PC-3 (cell line): ENCODE data around the gene CALR. TPM values are rescaled to one million over a fixed set of nuclear protein-coding genes. Genes with fewer than 3 reads are reported as not detected.
A peak's percentile ranks its signal among the peaks of the same experiment; 100 is the strongest.
"Not testable (repeated sequence)": the region's sequence is repeated elsewhere in the genome, so short reads cannot be mapped to it uniquely, and the experiment has no call there.

ENCODE experiments used
- ATAC-seq: fragments of 200-7000 bp; cut with Tn5 transposase; 2 replicates; pipeline ENCODE4 v1.9.1; 2020; ENCODE audit warnings: mild to moderate bottlenecking, moderate library complexity
- BruUV-seq: library from RNA; stranded (reverse); fragments of 400-500 nt; replicated peaks from 2 replicates; lab custom pipeline; 2021; lab: Mats Ljungman, UMichigan
- CTCF ChIA-PET: fragments of 300-600 bp; sonication (Branson Sonifier 250); formaldehyde crosslinking; loops from one replicate; lab custom pipeline; 2022; ENCODE audit warnings: antibody characterized with exemption; lab: Charles Lee
- POLR2A ChIA-PET: fragments of 300-600 bp; sonication (Branson Sonifier 250); formaldehyde crosslinking; loops from one replicate; lab custom pipeline; 2022; ENCODE audit warnings: antibody characterized with exemption; ENCODE audit not compliant: unreplicated experiment; lab: Charles Lee
- DNase-seq: peaks from one replicate; pipeline ENCODE4 v3.0.0-alpha.2; 2015
- H2AFZ ChIP-seq: fragments of 300-600 bp; sonication (generic); 2 replicates; pipeline ENCODE4 v1.6.0; 2016; ENCODE audit warnings: antibody characterized with exemption, low read length
- H3F3A ChIP-seq: fragments of 300-600 bp; sonication (generic); one replicate; pipeline ENCODE4 v1.6.0; 2017; ENCODE audit warnings: antibody characterized with exemption, low read length, control low read depth, mild to moderate bottlenecking; ENCODE audit not compliant: unreplicated experiment
- H3K27ac ChIP-seq: fragments of 300-600 bp; sonication (generic); 2 replicates; pipeline ENCODE4 v1.5.1; 2016; ENCODE audit warnings: mild to moderate bottlenecking, low read length
- H3K27me3 ChIP-seq: fragments of 300-600 bp; sonication (generic); 2 replicates; pipeline ENCODE4 v1.6.1; 2016; ENCODE audit warnings: low read length, mixed read lengths
- H3K36me3 ChIP-seq: fragments of 300-600 bp; sonication (generic); 2 replicates; pipeline ENCODE4 v1.6.1; 2016; ENCODE audit warnings: low read depth, mixed run types, low read length, mixed read lengths
- H3K4me1 ChIP-seq: fragments of 300-600 bp; sonication (generic); 2 replicates; pipeline ENCODE4 v1.5.1; 2016; ENCODE audit warnings: low read length; ENCODE audit not compliant: insufficient read depth
- H3K4me2 ChIP-seq: fragments of 300-600 bp; sonication (generic); 2 replicates; pipeline ENCODE4 v1.6.0; 2016; ENCODE audit warnings: low read length
- H3K4me3 ChIP-seq: fragments of 300-600 bp; sonication (generic); 2 replicates; pipeline ENCODE4 v1.5.1; 2016; ENCODE audit warnings: mild to moderate bottlenecking, low read length, mixed read lengths
- H3K79me2 ChIP-seq: fragments of 300-600 bp; sonication (generic); 2 replicates; pipeline ENCODE4 v1.6.1; 2017; ENCODE audit warnings: low read length, mixed read lengths
- H3K9ac ChIP-seq: fragments of 300-600 bp; sonication (generic); 2 replicates; pipeline ENCODE4 v1.6.0; 2016; ENCODE audit warnings: mild to moderate bottlenecking, low read length
- H3K9me2 ChIP-seq: fragments of 300-600 bp; sonication (generic); replicated peaks from 2 replicates; pipeline ENCODE4 v1.6.1; 2016; ENCODE audit warnings: mixed run types, low read length, mixed read lengths
- H3K9me3 ChIP-seq: fragments of 300-600 bp; sonication (generic); 2 replicates; pipeline ENCODE4 v1.6.1; 2016; ENCODE audit warnings: low read length, mixed read lengths
- H4K20me1 ChIP-seq: fragments of 300-600 bp; sonication (generic); 2 replicates; pipeline ENCODE4 v1.6.1; 2016; ENCODE audit warnings: low read length, mixed read lengths
- CTCF ChIP-seq: fragments of 300-600 bp; sonication (generic); conservative IDR thresholded peaks from 2 replicates; pipeline ENCODE4 v1.5.1; 2017; ENCODE audit warnings: antibody characterized with exemption, low read depth, mild to moderate bottlenecking, low read length
- EZH2 ChIP-seq: fragments of 300-600 bp; sonication (generic); IDR thresholded peaks from one replicate; pipeline ENCODE4 v1.6.1; 2017; ENCODE audit warnings: antibody characterized with exemption, mild to moderate bottlenecking, low read length; ENCODE audit not compliant: unreplicated experiment
- EZH2phosphoT487 ChIP-seq: fragments of 300-600 bp; sonication (generic); IDR thresholded peaks from 2 replicates; pipeline ENCODE4 v1.6.1; 2018; ENCODE audit warnings: mild to moderate bottlenecking, antibody characterized with exemption, low read length, borderline replicate concordance
- intact Hi-C: fragments of 100-400 bp; cut with micrococcal nuclease; formaldehyde crosslinking; loops from 2 replicates; pipeline ENCODE4 v1.9.0; 2023
- total RNA-seq: library from RNA; depleted of rRNA; stranded (reverse); fragments of >200 nt; gene quantifications from 2 replicates; pipeline ENCODE4 v1.2.3, GENCODE V29; 2014

Gene CALR
- total RNA-seq, 1 experiment from 2014 or later: 2,022 TPM

- no peak overlapping the region for H3K27ac ChIP-seq
- no peaks in the 10 kb centered on the region for H3K9me3 ChIP-seq
- H3K4me3 ChIP-seq: no peak overlapping the region
- intact Hi-C loops: no loop called here
- 0 out of 2 replicates have a peak overlapping the region, but pooled peaks have one; percentile 66 for H2AFZ ChIP-seq
- ATAC-seq (no peak), DNase-seq (no peak)
- peaks cover 17% of the 10 kb centered on the region for H3K4me1 ChIP-seq
- H3K4me2 ChIP-seq: no peak overlapping the region
- CTCF ChIA-PET: no interaction called here
- POLR2A ChIA-PET: no interaction called here
- BruUV-seq: no TSS peak
- H3K9ac ChIP-seq: no peak overlapping the region
- no peaks in the 10 kb centered on the region for H3K36me3 ChIP-seq
- no peaks in the 10 kb centered on the region for H3K79me2 ChIP-seq
- H4K20me1 ChIP-seq: no peaks in the 10 kb centered on the region
- peaks cover 4% of the 10 kb centered on the region for H3F3A ChIP-seq
- TF ChIP-seq EZH2 (no peak), CTCF (no peak), EZH2phosphoT487 (no peak)
- no peaks in the 10 kb centered on the region for H3K9me2 ChIP-seq
- no peaks in the 10 kb centered on the region for H3K27me3 ChIP-seq
Observed at GRCh38 chr19:12913851-12914690, 24.3 kb upstream of the CALR start.

GRCh38 chr19:12915860-12916259, 22.5 kb upstream of the CALR start:
- H3K36me3 ChIP-seq, H3F3A ChIP-seq, ATAC-seq, H3K27ac ChIP-seq, intact Hi-C loops, H3K9me2 ChIP-seq, H3K9me3 ChIP-seq, H3K4me3 ChIP-seq, H2AFZ ChIP-seq, H3K9ac ChIP-seq, H3K79me2 ChIP-seq, DNase-seq, CTCF ChIA-PET, BruUV-seq, H3K4me2 ChIP-seq, H4K20me1 ChIP-seq, H3K27me3 ChIP-seq, POLR2A ChIA-PET: not testable (repeated sequence)
- peaks cover 17% of the 10 kb centered on the region for H3K4me1 ChIP-seq

- ChIA-PET CTCF (no interaction called here), POLR2A (no interaction called here)
- H3K9ac ChIP-seq: no peak overlapping the region
- H3K27ac ChIP-seq: no peak overlapping the region
- H3K4me1 ChIP-seq: peaks cover 6% of the 10 kb centered on the region
- no peaks in the 10 kb centered on the region for H3K9me3 ChIP-seq
- BruUV-seq: no TSS peak
- TF ChIP-seq EZH2 (no peak), CTCF (no peak), EZH2phosphoT487 (no peak)
- no peaks in the 10 kb centered on the region for H3K27me3 ChIP-seq
- H3F3A ChIP-seq: no peaks in the 10 kb centered on the region
- no peaks in the 10 kb centered on the region for H3K79me2 ChIP-seq
- ATAC-seq: no peak
- no peaks in the 10 kb centered on the region for H4K20me1 ChIP-seq
- no peak overlapping the region for H3K4me2 ChIP-seq
- H2AFZ ChIP-seq: no peak overlapping the region
- peaks cover 11% of the 10 kb centered on the region for H3K36me3 ChIP-seq
- DNase-seq: no peak
- intact Hi-C loops: no loop called here
- H3K4me3 ChIP-seq: no peak overlapping the region
- H3K9me2 ChIP-seq: no peaks in the 10 kb centered on the region
Observed at GRCh38 chr19:12918253-12918652, 20.2 kb upstream of the CALR start.
